Lower lobe of right lung (tissue), 2 donors: Measurements from ENCODE around the gene CCDC24. TPM values are rescaled to one million over a fixed set of nuclear protein-coding genes. Genes with fewer than 3 reads are reported as not detected.

Experiments
- ATAC-seq, 2 donors: fragments of 200-7000 bp; cut with Tn5 transposase; one replicate each; pipeline ENCODE4 v1.9.1; 2020 to 2022; ENCODE audit warnings: mild to moderate bottlenecking in 2 of 2, moderate library complexity in 2 of 2
- DNase-seq: peaks from one replicate; pipeline ENCODE4 v3.0.0-alpha.2; 2020
- H3K27ac ChIP-seq: fragments of 200-600 bp; one replicate; pipeline ENCODE4 v1.8.0; 2022
- H3K27me3 ChIP-seq: fragments of 200-600 bp; one replicate; pipeline ENCODE4 v1.8.0; 2022; ENCODE audit warnings: low read depth
- H3K36me3 ChIP-seq: fragments of 200-600 bp; one replicate; pipeline ENCODE4 v1.8.0; 2022; ENCODE audit warnings: mild to moderate bottlenecking
- H3K4me1 ChIP-seq: fragments of 200-600 bp; one replicate; pipeline ENCODE4 v1.8.0; 2022
- H3K4me3 ChIP-seq: fragments of 200-600 bp; one replicate; pipeline ENCODE4 v1.8.0; 2022; ENCODE audit warnings: mild to moderate bottlenecking
- H3K9me3 ChIP-seq: fragments of 200-600 bp; one replicate; pipeline ENCODE4 v1.8.0; 2022
- CTCF ChIP-seq: fragments of 200-600 bp; IDR thresholded peaks from one replicate; pipeline ENCODE4 v1.8.0; 2022; ENCODE audit warnings: antibody characterized with exemption, mild to moderate bottlenecking
- intact Hi-C: fragments of 100-400 bp; cut with DNase I; formaldehyde crosslinking; loops from one replicate; pipeline ENCODE4 v1.11.0; 2022
- total RNA-seq: library from RNA; stranded (reverse); fragmentation: NEBNext Ultra II Directional; extraction: Animal tissue kit (Norgen Biotek cat#: 25700); gene quantifications from one replicate; pipeline ENCODE4 v1.2.1, GENCODE V29; 2021
- donor health status: DM: no; HTN: yes; CAD: no; lungs with severe emphysema.

Gene CCDC24
- total RNA-seq, 1 donor from 2014 or later: 10.7 TPM

GRCh38 chr1:43987159-43987902 lies 4.1 kb upstream of the CCDC24 start:
- H3K4me1 ChIP-seq: peaks cover 12% of the 10 kb centered on the region
- DNase-seq: no peak
- intact Hi-C loops: no loop called here
- no peaks in the 10 kb centered on the region for H3K9me3 ChIP-seq
- H3K36me3 ChIP-seq: peaks cover 8% of the 10 kb centered on the region
- TF ChIP-seq CTCF: no peak
- no peaks in the 10 kb centered on the region for H3K27me3 ChIP-seq
- no peak for ATAC-seq
- H3K4me3 ChIP-seq: no peak overlapping the region
- H3K27ac ChIP-seq: no peak overlapping the region

DNA sequence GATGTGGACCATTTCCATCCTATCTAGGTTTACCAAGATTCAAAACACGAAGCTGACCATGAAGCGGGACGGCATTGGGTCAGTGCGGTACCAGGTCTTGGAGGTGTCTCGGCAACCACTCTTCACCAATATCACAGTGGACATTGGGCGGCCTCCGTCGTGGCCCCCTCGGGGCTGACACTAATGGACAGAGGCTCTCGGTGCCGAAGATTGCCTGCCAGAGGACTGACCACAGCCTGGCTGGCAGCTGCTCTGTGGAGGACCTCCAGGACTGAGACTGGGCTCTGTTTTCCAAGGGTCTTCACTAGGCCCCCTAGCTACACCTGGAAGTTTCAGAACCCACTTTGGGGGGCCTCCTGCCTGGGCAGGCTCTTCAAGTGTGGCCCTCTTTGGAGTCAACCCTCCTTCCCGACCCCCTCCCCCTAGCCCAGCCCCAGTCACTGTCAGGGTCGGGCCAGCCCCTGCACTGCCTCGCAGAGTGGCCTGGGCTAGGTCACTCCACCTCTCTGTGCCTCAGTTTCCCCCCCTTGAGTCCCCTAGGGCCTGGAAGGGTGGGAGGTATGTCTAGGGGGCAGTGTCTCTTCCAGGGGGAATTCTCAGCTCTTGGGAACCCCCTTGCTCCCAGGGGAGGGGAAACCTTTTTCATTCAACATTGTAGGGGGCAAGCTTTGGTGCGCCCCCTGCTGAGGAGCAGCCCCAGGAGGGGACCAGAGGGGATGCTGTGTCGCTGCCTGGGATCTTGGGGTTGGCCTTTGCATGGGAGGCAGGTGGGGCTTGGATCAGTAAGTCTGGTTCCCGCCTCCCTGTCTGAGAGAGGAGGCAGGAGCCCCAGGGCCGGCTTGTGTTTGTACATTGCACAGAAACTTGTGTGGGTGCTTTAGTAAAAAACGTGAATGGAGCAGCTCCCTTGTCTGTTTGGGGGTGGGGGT lies 864 bp upstream of the CCDC24 start:
- DNase-seq: no peak
- no peak for ATAC-seq
- no peaks in the 10 kb centered on the region for H3K27me3 ChIP-seq
- intact Hi-C loops: no loop called here
- no peaks in the 10 kb centered on the region for H3K9me3 ChIP-seq
- peaks cover 3% of the 10 kb centered on the region for H3K36me3 ChIP-seq
- TF ChIP-seq CTCF: no peak
- H3K27ac ChIP-seq: peak overlapping the region; percentile 73
- peaks cover 16% of the 10 kb centered on the region for H3K4me1 ChIP-seq
- peak overlapping the region; percentile 81 for H3K4me3 ChIP-seq

DNA sequence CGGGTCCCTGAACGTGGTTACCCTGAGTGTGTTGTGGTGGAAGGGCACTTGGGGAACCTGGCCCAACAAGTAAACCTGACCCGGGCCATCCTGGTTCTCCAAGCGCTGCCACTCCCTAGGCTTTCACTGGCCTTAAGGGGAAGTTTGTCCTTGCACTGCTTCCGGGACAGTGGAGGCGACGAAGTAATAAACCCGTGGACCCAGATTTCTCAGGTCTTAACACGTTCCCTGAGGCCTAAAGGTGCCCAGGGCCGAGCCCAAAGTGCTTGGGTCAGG lies 261 bp upstream of the CCDC24 start:
- peaks cover 16% of the 10 kb centered on the region for H3K4me1 ChIP-seq
- H3K9me3 ChIP-seq: no peaks in the 10 kb centered on the region
- no peak for TF ChIP-seq CTCF
- DNase-seq (no peak), ATAC-seq (peak in 1 of 2 donors; percentile 49)
- peak overlapping the region; percentile 73 for H3K27ac ChIP-seq
- intact Hi-C loops: no loop called here
- peak overlapping the region; percentile 81 for H3K4me3 ChIP-seq
- H3K36me3 ChIP-seq: no peaks in the 10 kb centered on the region
- H3K27me3 ChIP-seq: no peaks in the 10 kb centered on the region

DNA sequence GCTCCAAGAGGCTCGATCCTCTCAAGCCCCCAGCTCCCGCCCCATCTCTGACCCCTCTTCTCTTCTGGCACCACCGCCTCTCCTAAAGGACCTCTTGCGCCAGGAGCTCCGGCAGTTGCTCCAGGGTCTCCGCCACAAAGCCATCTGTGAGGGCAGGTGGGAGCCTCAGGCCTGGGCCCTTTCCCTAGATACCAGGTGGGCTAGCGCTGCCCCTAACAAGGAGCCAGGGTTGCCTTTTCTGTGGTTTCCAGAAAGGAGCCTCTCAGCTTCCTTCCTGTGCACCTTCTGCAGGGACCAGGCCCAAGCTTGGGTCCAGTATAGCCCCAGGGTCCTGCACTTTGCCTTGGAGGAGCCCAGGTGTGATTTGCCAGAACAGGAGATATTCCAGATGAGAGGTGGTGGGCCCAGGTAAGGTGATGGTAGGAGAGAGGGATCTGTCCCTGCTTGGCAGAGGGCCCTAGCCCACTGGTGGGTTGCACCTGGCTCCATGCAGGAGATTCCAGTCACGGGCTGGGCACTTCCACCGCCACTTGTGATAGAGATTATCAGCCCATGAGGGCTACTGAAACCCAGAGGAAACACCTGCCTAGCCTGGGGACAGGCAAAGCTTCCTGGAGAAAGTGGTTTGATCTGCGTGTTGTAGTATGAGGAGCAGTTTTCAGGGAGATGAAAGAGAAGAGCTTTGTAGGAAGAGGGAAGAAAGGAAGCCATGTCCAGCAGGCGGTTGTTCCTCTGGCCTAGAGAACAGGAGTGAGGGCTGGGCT lies 1.0 kb downstream of the CCDC24 start:
- H3K4me3 ChIP-seq: peak overlapping the region; percentile 81
- H3K36me3 ChIP-seq: no peaks in the 10 kb centered on the region
- H3K27me3 ChIP-seq: no peaks in the 10 kb centered on the region
- no peaks in the 10 kb centered on the region for H3K9me3 ChIP-seq
- peak overlapping the region; percentile 73 for H3K27ac ChIP-seq
- ATAC-seq (no peak), DNase-seq (no peak)
- peaks cover 16% of the 10 kb centered on the region for H3K4me1 ChIP-seq
- TF ChIP-seq CTCF: no peak
- intact Hi-C loops: no loop called here

- H3K27me3 ChIP-seq: no peaks in the 10 kb centered on the region
- H3K4me3 ChIP-seq: no peak overlapping the region
- no peaks in the 10 kb centered on the region for H3K36me3 ChIP-seq
- no peak for TF ChIP-seq CTCF
- peaks cover 16% of the 10 kb centered on the region for H3K4me1 ChIP-seq
- H3K9me3 ChIP-seq: no peaks in the 10 kb centered on the region
- ATAC-seq: no peak
- no peak for DNase-seq
- H3K27ac ChIP-seq: no peak overlapping the region
- intact Hi-C loops: no loop called here
Observed at GRCh38 chr1:43993206-43993914, 2.0 kb downstream of the CCDC24 start.
